GM20000 (cell line): ENCODE results near the gene TMEM106B.

Source experiments
- DNase-seq: peaks from one replicate; pipeline ENCODE4 v3.0.0; 2012; ENCODE audit warnings: low spot score
- TF ChIP-seq, protein P1 (sequence below): IDR thresholded peaks from 2 replicates; pipeline ENCODE4 v1.5.1; 2012; ENCODE audit warnings: mild to moderate bottlenecking, control low read depth; ENCODE audit errors: extremely low read depth, missing control alignments

Gene TMEM106B

DNA sequence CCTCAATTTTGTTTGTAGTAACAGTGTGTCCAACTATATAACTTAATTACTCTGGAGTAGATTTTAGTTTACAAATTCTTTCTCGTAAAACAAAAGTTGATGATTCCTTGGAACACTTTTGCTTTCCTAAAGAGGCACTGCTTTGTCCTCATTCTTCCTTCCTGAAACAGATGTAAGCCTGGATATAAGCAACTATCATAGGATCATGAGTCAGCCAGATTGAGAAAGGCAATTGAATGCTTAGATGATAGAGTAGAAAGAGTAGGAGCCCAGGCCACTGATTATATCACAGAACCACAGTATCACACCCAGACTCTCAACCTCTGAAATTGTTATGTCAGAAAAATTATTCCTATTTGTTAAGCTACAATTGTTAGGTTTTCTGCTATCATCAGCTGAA is 69.9 kb downstream of the TMEM106B start:
- no peak for DNase-seq

DNA sequence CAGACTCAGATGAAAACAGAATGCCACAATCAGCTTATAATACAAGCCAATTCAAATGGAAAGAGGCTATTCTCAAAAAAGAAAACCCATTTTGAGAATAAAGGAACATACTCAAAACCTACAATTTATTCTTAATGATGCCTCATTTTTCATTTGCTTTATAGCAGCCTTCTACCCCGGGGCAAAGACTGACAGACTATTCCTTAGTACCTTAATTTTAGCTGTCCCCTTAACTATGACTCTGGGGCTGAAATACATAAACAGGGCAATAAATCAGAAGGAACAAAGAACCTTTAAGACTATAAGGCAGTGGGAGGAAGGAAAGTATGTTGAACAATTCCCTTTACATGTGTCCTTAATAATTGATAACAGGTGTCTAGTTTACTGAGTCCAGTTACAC is 76.8 kb downstream of the TMEM106B start:
- TF ChIP-seq, protein P1, sequence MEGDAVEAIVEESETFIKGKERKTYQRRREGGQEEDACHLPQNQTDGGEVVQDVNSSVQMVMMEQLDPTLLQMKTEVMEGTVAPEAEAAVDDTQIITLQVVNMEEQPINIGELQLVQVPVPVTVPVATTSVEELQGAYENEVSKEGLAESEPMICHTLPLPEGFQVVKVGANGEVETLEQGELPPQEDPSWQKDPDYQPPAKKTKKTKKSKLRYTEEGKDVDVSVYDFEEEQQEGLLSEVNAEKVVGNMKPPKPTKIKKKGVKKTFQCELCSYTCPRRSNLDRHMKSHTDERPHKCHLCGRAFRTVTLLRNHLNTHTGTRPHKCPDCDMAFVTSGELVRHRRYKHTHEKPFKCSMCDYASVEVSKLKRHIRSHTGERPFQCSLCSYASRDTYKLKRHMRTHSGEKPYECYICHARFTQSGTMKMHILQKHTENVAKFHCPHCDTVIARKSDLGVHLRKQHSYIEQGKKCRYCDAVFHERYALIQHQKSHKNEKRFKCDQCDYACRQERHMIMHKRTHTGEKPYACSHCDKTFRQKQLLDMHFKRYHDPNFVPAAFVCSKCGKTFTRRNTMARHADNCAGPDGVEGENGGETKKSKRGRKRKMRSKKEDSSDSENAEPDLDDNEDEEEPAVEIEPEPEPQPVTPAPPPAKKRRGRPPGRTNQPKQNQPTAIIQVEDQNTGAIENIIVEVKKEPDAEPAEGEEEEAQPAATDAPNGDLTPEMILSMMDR = no peak
- no peak for DNase-seq

More for the DNA sequence above, 69.9 kb downstream of the TMEM106B start:
- TF ChIP-seq, protein P1 = no peak

DNA sequence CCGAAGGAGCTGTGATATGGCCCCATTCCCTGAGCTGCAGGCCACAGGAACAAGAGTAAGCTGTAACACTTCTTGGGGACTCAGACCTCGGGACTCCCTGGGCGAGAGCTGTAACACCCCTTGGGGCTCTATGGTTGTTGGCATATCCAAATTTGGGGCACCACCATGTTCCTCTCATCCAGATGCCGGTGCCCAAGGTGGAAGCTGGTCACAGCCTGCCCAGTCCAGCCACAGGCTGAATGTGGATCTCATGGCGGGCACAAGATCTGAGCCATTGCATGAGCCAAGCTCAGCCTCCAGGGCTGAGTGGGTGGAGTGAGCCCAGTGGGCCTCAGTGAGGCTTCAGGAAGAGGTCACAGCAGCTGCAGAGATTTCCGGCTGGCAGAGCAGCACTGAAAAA is 78.9 kb downstream of the TMEM106B start:
- DNase-seq = no peak
- TF ChIP-seq, protein P1 = no peak

DNA sequence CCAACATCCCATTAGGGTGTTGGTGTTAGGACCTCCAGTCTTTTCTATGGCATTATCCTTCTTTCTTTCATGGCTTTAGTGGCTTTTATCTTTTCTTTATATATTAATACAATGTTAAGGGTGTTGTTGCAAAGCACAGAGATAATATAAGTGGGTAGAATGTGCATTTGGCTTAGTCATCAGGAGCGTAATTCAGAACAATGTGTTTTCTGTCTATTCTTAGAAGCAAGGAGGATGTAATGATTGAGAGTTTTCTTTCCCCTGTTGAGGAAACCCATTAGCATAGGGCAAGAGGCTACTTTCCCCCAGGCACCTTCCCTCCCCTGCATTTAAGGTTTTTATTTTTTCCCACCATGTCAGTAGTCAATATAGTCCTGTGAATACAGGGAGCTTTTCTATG is 79.7 kb downstream of the TMEM106B start:
- no peak for DNase-seq
- TF ChIP-seq, protein P1 = no peak

DNA sequence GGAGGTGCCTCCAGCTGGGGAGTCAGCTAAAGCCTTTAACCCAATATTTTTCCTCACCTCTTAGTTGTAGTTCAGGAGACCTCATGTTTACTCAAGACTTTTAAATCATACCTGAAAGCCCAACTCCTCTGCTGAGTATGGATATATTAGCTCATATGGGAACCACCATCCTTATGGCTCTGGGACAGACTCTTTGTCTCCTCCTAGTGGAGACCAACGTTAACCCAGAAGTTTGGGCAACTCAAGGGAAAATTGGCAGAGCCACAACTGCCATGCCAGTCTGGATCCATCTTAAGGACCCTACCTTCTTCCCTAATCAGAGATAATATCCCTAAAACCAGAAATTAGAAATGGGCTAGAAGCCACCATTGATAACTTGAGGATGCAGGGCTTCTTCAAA is 80.8 kb downstream of the TMEM106B start:
- TF ChIP-seq, protein P1 = peak; percentile 33
- DNase-seq = peak; percentile 5
